ENCODE measurements around the gene CMSS1. TPM values are rescaled to one million over a fixed set of nuclear protein-coding genes. Genes with fewer than 3 reads are reported as not detected.

CMSS1 gene
- total RNA-seq (10 to 100 TPM; 16.2 to 56.8 (median 34.1) TPM), polyA plus RNA-seq (10 to 100 TPM; 31.0 to 75.6 (median 31.9) TPM)
- long read RNA-seq, donor 1, partial matches to known transcripts: 31 of 32 reads
- long read RNA-seq, donor 1, other reads (novel, unspliced or antisense): 0 of 32 reads
- long read RNA-seq, donor 2, partial matches to known transcripts: 12 of 14 reads
- long read RNA-seq, donor 2, other reads (novel, unspliced or antisense): 0 of 14 reads
- long read RNA-seq, donor 3, partial matches to known transcripts: 24 of 27 reads
- long read RNA-seq, donor 3, other reads (novel, unspliced or antisense): 0 of 27 reads
- long read RNA-seq, donor 4, partial matches to known transcripts: 0 of 3 reads
- long read RNA-seq, donor 4, other reads (novel, unspliced or antisense): 2 of 3 reads
- long read RNA-seq, donor 5, partial matches to known transcripts: 0 of 8 reads
- long read RNA-seq, donor 5, other reads (novel, unspliced or antisense): 6 of 8 reads
- long read RNA-seq, donor 6, partial matches to known transcripts: 3 of 5 reads
- long read RNA-seq, donor 6, other reads (novel, unspliced or antisense): 2 of 5 reads
- long read RNA-seq, donor 7, partial matches to known transcripts: 13 of 13 reads
- long read RNA-seq, donor 7, other reads (novel, unspliced or antisense): 0 of 13 reads
- long read RNA-seq, donor 8, partial matches to known transcripts: 7 of 7 reads
- long read RNA-seq, donor 8, other reads (novel, unspliced or antisense): 0 of 7 reads
- long read RNA-seq, donor 9, partial matches to known transcripts: 11 of 12 reads
- long read RNA-seq, donor 9, other reads (novel, unspliced or antisense): 0 of 12 reads
- long read RNA-seq, donor 10, partial matches to known transcripts: 10 of 10 reads
- long read RNA-seq, donor 10, other reads (novel, unspliced or antisense): 0 of 10 reads

GRCh38 chr3:99817437-99818240 is at the start of gene CMSS1:
Gene CMSS1 (plus strand): TSS chr3:99817862.
- intact Hi-C loops (cut with DNase I): no loop called here
- H3K4me1 ChIP-seq (replicated peaks in 1 of 2): peaks cover 6 to 15% of the 10 kb centered on the region in 2 donors
- TF ChIP-seq CTCF (IDR thresholded peaks at IDR 0.05): peak in 5 of 6 experiments; percentile 25 to 56 (median 40)
- TF ChIP-seq POLR2A (IDR thresholded peaks at IDR 0.05): peak; percentile 54 to 90
- peak within 1 kb of the TSS; percentile 28 to 53 (median 49) for H3K4me3 ChIP-seq
- H3K36me3 ChIP-seq (replicated peaks in 1 of 2): no peaks in the 10 kb centered on the region
- H3K27ac ChIP-seq: peak within 1 kb of the TSS; percentile 52 to 95 (median 87)
- peak; percentile 94 to 98 (median 97) for DNase-seq
- no peaks in the 10 kb centered on the region for H3K27me3 ChIP-seq
- H3K9me3 ChIP-seq (replicated peaks in 1 of 3): no peaks in the 10 kb centered on the region
- 0 to 1% (median 0%) methylated on average over 37 to 60 of the region's 60 CpGs for WGBS, 4 donors

- Histone ChIP-seq H3K36me3 (replicated peaks in 1 of 2) (no peaks in the 10 kb centered on the region), H3K9me3 (replicated peaks in 1 of 3) (no peaks in the 10 kb centered on the region), H3K4me1 (replicated peaks in 1 of 2) (no peaks in the 10 kb centered on the region), H3K27me3 (no peaks in the 10 kb centered on the region), H3K4me3 (no peak overlapping the region), H3K27ac (no peak overlapping the region)
- DNase-seq: no peak
- intact Hi-C loops (cut with DNase I): no loop called here
- WGBS, 4 donors: 94 to 97% (median 95%) methylated on average over 1 of the region's 1 CpG
- no peak for TF ChIP-seq CTCF (IDR thresholded peaks at IDR 0.05)
- TF ChIP-seq POLR2A (IDR thresholded peaks at IDR 0.05): no peak
Measured at GRCh38 chr3:99768126-99768525, 49.5 kb upstream of the CMSS1 start.

GRCh38 chr3:99768808-99769501 is 48.7 kb upstream of the CMSS1 start:
- Histone ChIP-seq H3K27me3 (no peaks in the 10 kb centered on the region), H3K4me1 (replicated peaks in 1 of 2) (no peaks in the 10 kb centered on the region), H3K9me3 (replicated peaks in 1 of 3) (no peaks in the 10 kb centered on the region), H3K36me3 (replicated peaks in 1 of 2) (no peaks in the 10 kb centered on the region), H3K27ac (no peak overlapping the region), H3K4me3 (no peak overlapping the region)
- 48 to 67% (median 58%) methylated on average over 2 of the region's 2 CpGs for WGBS, 4 donors
- intact Hi-C loops (cut with DNase I): no loop called here
- DNase-seq: no peak
- no peak for TF ChIP-seq CTCF (IDR thresholded peaks at IDR 0.05)
- TF ChIP-seq POLR2A (IDR thresholded peaks at IDR 0.05): no peak

Data from adrenal gland (tissue), 19 donors.